Lower leg skin (tissue), 3 donors: ENCODE results near the gene SLC49A3.

Source experiments
- POLR2A ChIP-seq, 2 donors: fragments of 450-650 bp; IDR thresholded peaks; one replicate each; pipeline ENCODE4 v1.6.1; 2016 to 2017; ENCODE audit warnings: antibody characterized with exemption in 2 of 2, mild to moderate bottlenecking in 1 of 2, moderate library complexity in 1 of 2
- TF ChIP-seq, protein P1 (sequence below), 3 donors: fragments of 450-650 bp; IDR thresholded peaks; one replicate each; pipeline ENCODE4 v1.5.1; 2016; ENCODE audit warnings: antibody characterized with exemption in 3 of 3, mild to moderate bottlenecking in 3 of 3, moderate library complexity in 2 of 3

DNA sequence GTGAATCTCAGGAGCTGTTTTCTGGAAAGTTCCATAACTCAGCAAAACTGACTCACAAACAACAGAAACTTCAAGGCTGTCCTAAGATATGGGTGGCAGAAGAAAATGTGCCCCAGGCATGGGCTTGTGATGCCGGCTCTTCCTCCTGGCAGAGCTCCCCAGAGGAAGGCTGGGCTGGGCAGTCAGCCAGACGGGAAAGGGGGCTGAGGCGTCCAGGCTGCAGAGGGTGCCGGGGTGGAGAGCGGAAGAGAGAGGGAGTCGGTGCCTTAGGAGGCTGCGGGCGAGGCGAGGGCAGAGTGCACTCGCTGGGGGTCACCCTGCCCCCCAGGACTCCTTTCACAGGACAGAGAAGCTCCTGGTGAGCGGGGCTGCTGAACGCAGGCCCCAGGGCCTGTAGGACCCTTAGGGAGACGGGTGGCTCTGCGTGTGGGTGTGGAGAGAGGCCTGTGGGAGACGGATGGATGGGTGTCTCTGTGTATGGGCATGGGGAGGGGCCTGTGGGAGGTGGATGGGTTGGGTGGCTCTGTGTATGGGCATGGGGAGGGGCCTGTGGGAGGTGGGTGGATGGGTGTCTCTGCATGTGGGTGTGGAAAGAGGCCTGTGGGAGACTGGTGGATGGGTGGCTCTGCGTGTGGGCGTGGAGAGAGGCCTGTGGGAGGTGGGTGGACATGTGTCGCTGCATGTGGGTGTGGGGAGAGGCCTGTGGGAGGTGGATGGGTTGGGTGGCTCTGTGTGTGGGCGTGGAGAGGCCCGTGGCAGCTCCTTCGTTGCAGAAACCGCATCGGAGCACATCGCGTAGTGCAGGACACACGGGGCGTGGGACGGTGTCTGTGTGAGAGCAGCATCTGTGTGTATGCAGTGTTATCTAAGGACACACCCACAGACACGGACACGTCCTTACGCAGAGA is 32.6 kb upstream of the SLC49A3 start:
- TF ChIP-seq, protein P1, sequence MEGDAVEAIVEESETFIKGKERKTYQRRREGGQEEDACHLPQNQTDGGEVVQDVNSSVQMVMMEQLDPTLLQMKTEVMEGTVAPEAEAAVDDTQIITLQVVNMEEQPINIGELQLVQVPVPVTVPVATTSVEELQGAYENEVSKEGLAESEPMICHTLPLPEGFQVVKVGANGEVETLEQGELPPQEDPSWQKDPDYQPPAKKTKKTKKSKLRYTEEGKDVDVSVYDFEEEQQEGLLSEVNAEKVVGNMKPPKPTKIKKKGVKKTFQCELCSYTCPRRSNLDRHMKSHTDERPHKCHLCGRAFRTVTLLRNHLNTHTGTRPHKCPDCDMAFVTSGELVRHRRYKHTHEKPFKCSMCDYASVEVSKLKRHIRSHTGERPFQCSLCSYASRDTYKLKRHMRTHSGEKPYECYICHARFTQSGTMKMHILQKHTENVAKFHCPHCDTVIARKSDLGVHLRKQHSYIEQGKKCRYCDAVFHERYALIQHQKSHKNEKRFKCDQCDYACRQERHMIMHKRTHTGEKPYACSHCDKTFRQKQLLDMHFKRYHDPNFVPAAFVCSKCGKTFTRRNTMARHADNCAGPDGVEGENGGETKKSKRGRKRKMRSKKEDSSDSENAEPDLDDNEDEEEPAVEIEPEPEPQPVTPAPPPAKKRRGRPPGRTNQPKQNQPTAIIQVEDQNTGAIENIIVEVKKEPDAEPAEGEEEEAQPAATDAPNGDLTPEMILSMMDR (IDR thresholded peaks at IDR 0.05), result no peak
- no peak for TF ChIP-seq POLR2A (IDR thresholded peaks at IDR 0.05)
